Loucy (cell line): Measurements from ENCODE around the gene ARHGAP6.

Source experiments
- CTCF ChIP-seq: fragments of 200-600 bp; sonication (generic); conservative IDR thresholded peaks from 2 replicates; pipeline ENCODE4 v1.5.1; 2014; ENCODE audit warnings: mild to moderate bottlenecking, antibody characterized with exemption, low read length
- EZH2phosphoT487 ChIP-seq: fragments of 200-600 bp; IDR thresholded peaks from 2 replicates; pipeline ENCODE4 v1.6.1; 2018; ENCODE audit warnings: antibody characterized with exemption, mild to moderate bottlenecking, moderate library complexity, borderline replicate concordance

- no peak for TF ChIP-seq CTCF
- TF ChIP-seq EZH2phosphoT487, result no peak
These were observed 380.1 kb downstream of the ARHGAP6 start for GRCh38 chrX:11285651-11286050.
